ENCODE measurements around the gene CD27. TPM values are rescaled to one million over a fixed set of nuclear protein-coding genes. Genes with fewer than 3 reads are reported as not detected.
"Not testable (repeated sequence)": the region's sequence is repeated elsewhere in the genome, so short reads cannot be mapped to it uniquely, and the experiment has no call there.

The CD27 gene
- total RNA-seq, 1 donor from 2014 or later, result 2.6 TPM

DNA sequence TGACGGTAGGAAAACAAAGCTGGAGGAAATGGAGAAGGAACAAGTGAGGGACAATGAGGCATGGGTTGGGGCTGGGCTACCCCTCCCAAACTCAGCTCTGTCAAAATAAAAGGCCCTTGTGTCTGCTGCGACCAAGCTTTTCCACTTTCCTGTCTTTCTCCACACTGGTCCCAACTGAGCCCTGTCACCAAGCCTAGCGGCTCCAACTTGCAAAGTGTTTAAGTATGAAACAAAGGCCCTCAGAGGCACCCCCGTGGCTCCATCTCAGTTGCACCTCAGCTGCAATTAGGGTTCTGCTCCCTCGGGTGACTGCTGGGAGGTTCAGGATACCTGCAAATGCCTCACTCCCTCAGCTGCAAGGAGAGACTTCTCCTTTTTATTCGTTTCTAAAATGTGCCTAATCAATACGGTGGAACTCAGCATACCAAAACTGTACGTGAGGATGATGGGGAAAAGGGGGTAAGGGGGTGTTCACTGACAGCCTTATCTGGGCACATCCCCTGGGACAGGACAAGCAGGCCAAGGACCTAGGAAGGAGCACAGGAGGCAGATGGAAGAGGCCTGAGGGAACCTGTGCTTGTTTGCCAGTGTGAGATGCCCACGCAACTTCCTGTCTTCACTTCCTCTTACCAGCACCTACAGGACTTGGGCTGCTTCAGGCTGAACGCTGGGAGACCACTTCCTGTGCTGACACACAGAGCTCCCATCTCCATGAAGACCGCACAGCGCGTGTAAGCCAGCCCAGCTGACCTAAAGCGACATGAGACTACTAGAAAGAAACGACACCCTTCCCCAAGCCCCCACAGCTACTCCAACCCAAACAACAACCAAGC is 16.9 kb downstream of the CD27 start:
- no peak for DNase-seq (ENCODE audit: low spot score)

DNA sequence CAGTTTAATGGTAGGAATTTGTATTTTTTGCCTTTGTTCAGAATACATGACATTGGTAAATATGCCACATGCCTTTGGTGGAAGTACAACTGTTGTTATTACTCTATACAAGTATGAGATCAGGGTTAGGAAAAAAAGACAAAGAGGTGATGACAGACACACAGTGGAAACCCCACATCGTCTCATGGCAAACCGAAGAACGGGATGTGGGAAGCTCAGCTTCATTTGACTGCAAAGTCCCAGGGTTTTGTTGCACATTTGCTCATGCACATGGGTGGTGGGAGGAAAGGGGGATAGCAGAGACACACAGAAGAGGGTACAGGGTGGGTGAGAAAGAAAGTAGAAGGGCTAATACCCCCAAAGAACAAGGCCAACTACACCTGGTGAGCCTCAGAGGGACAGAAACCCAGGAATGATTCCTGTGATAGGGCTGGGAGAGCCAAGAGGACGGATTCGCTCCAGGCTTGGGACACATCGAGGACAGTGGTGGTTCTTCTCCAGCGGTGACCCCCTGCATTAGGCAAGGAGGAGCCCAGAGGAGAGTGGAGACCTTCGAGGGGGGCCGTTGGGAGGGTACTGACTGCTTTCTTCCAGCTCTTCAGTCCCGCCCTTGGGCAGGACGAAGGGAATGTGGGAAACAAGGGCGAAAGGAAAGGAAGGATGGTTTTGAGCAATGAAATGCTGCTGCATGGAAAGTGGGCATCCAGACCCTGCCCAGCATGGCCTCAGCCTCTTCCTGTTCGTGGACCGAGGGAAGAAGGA is 17.7 kb downstream of the CD27 start:
- DNase-seq (ENCODE audit: low spot score), result no peak

- no peak for DNase-seq (ENCODE audit: low spot score)
Observed at GRCh38 chr12:6463216-6463615, 18.5 kb downstream of the CD27 start.

DNA sequence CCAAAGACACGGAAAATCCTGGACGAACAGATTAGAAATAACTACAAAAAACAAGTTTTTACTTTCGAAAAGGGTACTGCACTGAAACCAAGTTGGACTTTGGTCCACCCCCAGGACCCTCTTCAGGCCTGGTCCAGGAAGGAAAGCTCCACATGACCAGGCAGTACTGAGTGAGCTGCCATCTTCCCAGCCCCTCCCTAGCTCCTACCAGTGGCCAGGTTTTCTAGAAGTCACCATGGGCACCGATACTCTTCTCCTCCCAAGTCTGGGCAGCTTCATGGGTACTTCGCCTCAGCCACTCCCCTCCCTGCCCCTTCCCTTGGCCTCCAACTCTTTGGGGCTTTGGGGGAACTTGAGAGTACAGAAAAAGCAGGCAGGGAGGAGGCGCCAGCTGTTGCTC is 19.1 kb downstream of the CD27 start:
- DNase-seq (ENCODE audit: low spot score), result no peak

DNA sequence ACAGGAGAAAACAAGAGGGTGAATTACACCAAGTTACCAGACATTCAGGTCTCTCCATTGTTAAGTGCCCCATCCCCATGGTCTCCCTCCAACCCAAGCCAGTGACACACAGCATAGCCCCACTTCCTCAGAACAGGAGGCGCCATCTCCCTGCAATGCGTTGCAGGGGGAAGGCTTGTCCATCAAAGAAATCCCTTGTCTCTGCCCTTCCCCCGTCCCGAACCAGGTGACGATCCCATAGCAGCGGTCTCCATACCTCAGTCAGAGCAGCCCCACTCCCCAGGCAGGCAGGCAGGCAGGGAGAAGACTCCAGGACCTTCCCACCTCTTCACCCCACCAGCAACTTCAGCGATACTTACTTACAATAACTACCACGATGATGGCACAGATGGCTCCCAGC is 19.8 kb downstream of the CD27 start:
- DNase-seq (ENCODE audit: low spot score), result no peak

DNA sequence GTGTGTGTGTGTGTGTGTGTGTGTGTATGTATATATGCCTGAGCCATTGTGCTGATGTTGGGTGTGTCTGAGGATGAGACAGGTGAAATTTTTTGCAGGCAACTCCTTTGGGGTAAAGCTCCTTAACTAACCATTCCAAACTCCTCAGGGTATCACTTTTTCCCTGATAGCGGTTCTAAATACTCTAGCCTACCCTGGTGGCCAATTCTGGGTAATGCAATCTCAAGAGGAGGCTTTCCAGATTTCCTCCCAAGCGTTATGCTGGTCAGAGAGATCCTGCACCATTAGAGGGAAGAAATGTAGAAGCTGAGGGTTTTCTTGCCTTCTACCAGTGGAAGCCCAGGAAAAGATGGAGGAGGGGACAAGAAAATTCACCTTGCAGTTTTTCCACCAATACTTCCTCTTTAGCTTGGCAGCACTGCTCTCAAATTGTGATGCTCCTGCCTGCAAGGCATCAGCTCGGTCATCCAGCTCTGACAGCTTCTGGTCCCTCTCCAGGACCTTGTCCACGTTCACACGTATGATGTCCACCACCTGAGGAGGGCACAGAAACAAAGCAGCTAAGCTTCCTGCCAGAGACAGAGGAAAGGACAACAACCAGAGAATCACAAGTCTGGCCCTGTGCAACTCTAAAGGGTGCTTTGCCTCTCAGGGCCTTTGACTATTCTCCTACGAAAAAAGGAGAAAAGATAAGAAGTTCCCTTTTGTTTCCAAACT is 20.9 kb downstream of the CD27 start:
- DNase-seq (ENCODE audit: low spot score), result peak; percentile 75

- DNase-seq (ENCODE audit: low spot score), result no peak
Observed at GRCh38 chr12:6466184-6466573, 21.4 kb downstream of the CD27 start.

GRCh38 chr12:6466751-6467150 is 22.0 kb downstream of the CD27 start:
- not testable (repeated sequence) for DNase-seq (ENCODE audit: low spot score)

DNA sequence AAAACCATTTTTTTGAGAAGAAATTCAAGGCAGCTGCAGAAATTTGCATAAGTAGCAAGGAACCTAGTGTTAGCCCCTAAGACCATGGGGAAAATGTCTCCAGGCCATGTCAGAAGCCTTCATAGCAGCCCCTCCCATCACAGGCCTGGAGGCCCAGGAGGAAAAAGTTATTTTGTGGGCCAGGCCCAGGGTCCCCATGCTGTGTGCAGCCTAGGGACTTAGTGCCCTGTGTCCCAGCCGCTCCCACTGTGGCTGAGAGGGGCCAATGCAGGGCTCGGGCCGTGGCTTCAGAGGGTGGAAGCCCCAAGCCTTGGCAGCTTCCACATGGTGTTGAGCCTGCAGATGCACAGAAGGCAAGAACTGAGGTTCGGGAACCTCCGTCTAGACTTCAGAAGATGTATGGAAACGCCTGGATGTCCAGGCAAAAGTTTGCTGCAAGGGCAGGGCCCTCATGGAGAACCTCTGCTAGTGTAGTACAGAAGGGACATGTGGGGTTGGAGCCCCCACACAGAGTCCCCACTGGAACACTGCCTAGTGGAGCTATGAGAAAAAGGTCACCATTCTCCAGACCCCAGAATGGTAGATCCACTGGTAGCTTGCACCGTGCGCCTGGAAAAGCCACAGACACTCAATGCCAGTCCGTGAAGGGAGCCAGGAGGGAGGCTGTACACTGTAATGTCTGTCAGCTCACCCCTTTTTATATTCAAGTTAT is 23.0 kb downstream of the CD27 start:
- not testable (repeated sequence) for DNase-seq (ENCODE audit: low spot score)

GRCh38 chr12:6468283-6468575 is 23.5 kb downstream of the CD27 start:
- DNase-seq (ENCODE audit: low spot score), result no peak

GRCh38 chr12:6469092-6469491 is 24.3 kb downstream of the CD27 start:
- no peak for DNase-seq (ENCODE audit: low spot score)

DNA sequence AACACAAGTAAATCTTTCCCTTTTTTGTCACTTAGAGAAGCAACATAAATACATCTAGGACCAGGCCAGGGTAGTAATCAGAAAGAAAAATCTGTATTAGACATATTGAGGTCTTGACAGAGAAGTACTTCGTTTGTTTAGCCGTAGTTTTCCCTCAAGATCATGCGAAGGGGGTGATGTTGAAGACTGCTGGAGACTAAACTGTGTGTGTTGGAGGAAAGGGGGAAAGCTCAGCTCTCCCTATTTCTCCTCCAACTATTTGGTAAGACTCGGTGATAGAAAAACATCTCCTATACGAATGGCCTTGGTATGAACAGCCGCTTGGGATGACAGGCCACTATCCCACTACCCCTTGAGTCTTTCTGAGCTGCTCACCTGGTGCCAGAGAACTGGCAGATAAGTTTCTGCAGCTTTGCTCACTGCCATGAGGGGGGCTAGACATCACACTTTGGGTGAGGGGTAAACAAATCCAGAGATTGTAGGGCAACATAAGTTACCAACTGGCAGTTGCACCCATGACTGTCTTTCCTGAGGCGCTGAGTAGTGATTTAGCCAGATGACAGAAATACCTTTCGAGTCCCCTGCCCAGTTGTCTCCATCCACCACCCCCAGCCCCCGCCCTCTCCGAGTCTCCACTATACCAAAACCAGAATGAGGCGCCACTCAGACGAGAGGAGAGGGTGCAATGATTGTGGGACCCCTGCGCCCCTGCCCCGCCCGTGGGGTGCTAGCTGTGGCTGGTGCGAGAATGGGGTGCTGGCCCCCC is 25.0 kb downstream of the CD27 start:
- DNase-seq (ENCODE audit: low spot score), result no peak

GRCh38 chr12:6470375-6471163 is 25.8 kb downstream of the CD27 start, which contains the start of gene VAMP1:
Gene VAMP1, minus strand, starts transcription at chr12:6470677. Its CDS starts 146 bp downstream, at chr12:6470531.
- peak; percentile 97 for DNase-seq (ENCODE audit: low spot score)

DNA sequence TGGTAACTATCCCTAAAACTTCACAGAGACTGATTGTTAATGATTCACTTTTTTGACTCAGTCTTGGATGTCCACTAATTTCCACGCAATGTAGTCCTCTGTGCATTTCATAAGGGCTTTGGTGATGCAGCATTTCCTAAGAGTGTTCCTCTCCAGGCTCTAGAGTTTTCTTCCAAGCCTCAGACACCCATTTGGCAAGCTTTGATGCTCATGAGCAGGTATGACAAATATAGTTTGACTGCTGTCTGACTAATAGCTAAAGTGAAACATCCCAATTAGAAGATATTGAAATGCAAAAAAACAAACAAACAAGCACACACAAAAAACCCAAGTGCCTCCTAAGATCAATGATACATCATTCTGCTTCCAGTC is 27.2 kb downstream of the CD27 start:
- DNase-seq (ENCODE audit: low spot score), result no peak

DNA sequence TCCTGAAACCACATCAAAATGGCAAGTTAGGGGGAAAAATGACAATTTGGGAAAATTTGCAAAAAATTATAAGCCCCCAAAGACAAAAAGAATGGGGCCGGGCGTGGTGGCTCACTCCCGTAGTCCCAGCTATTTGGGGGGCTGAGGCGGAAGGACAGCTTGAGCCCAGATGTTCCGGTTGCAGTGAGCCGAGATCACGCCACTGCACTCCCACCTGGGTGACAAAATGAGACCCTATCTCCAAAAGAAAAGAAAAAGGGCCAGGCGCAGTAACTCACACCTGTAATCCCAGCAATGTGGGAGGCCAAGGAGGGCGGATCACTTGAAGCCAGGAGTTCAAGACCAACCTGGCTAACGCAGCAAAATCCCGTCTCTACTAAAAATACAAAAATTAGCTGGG is 27.7 kb downstream of the CD27 start:
- no peak for DNase-seq (ENCODE audit: low spot score)

- not testable (repeated sequence) for DNase-seq (ENCODE audit: low spot score)
Observed at GRCh38 chr12:6475233-6475975, 30.6 kb downstream of the CD27 start.

DNA sequence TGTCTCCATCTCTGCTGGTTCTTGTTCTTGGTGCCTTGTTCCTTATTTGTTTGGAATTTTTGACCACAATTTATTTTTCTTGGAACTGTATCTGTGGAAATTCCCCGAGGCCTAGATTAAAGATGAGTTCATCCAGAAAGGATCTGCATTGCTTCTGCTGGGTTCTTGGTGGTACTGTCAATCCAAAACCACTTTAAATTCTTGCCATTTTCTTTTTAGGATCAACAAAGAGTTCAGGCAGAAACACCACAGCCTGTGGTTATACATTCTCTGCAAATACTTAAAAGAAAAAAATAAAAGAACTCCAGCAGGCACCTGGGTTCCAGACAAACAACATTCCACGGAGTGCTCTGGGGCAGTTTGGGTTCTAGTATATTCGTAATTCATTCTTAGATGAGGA is 31.7 kb downstream of the CD27 start:
- DNase-seq (ENCODE audit: low spot score), result no peak

GRCh38 chr12:6477601-6478377 is 33.0 kb downstream of the CD27 start:
- DNase-seq (ENCODE audit: low spot score), result not testable (repeated sequence)

DNA sequence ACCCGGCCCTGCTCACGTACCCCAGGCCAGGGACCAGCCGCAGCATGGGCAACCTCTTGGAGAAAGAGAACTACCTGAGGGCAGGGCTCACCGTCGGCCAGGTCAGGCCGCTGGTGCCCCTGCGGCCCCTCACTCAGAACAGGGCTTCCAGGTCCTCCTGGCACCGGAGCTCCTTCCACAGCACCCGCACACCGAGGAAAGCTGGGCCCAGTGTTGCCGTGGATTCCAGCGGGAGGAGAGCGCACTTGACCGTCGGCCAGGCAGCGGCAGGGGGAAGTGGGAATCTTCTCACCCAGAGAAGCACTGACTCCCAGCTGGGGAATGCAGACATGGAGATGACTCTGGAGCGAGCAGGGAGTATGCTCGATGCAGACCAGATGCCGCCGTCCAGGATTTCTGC is 33.7 kb downstream of the CD27 start:
- no peak for DNase-seq (ENCODE audit: low spot score)
